Fibroblast of pulmonary artery (primary cell): ENCODE results near the gene SH3TC1.

ENCODE experiments used
- DNase-seq: peaks from one replicate; pipeline ENCODE4 v3.0.0-alpha.2; 2010; ENCODE audit warnings: low read depth
- H3K4me3 ChIP-seq: replicated peaks from 2 replicates; pipeline ENCODE4 v1.5.1; 2011; ENCODE audit warnings: low read depth, mild to moderate bottlenecking, control low read depth, low read length, moderate library complexity
- TF ChIP-seq, protein P1 (sequence below): IDR thresholded peaks from 2 replicates; pipeline ENCODE4 v1.5.1; 2011; ENCODE audit warnings: mild to moderate bottlenecking, control low read depth, low read length, inconsistent platforms; ENCODE audit errors: missing control alignments

Gene SH3TC1

DNA sequence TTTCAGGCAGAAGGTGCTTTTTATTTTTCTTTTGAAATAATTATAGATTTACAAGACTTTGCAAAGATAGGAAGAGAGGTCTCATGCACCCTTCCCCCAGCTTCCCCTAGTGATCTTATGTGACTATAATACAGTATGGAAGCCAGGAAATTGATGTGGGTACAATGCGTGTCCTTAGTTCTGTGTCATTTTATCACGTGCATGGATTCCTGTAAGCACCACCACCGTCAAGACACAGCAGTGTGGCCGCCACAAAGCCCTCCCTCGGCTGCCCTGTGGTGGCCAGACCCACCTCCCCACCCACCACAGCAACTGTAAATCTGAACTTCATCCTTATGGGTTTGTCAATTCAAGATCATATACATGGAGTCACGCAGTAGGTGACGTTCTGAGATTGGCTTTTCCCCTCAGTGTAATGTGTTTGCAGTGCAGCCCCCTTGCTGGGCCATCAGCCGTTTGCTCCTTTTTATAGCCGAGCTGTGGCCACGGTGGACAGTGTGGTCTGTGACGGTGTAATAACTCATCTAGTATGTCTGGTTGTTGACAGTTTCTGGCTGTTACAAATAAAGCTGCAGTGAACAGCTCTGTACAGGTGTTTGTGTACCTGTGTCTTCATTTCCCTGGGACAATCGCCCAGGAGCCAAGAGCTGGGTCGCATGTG, 59.6 kb downstream of the SH3TC1 start:
- TF ChIP-seq, protein P1, sequence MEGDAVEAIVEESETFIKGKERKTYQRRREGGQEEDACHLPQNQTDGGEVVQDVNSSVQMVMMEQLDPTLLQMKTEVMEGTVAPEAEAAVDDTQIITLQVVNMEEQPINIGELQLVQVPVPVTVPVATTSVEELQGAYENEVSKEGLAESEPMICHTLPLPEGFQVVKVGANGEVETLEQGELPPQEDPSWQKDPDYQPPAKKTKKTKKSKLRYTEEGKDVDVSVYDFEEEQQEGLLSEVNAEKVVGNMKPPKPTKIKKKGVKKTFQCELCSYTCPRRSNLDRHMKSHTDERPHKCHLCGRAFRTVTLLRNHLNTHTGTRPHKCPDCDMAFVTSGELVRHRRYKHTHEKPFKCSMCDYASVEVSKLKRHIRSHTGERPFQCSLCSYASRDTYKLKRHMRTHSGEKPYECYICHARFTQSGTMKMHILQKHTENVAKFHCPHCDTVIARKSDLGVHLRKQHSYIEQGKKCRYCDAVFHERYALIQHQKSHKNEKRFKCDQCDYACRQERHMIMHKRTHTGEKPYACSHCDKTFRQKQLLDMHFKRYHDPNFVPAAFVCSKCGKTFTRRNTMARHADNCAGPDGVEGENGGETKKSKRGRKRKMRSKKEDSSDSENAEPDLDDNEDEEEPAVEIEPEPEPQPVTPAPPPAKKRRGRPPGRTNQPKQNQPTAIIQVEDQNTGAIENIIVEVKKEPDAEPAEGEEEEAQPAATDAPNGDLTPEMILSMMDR, result no peak
- no peak overlapping the region for H3K4me3 ChIP-seq
- no peak for DNase-seq

DNA sequence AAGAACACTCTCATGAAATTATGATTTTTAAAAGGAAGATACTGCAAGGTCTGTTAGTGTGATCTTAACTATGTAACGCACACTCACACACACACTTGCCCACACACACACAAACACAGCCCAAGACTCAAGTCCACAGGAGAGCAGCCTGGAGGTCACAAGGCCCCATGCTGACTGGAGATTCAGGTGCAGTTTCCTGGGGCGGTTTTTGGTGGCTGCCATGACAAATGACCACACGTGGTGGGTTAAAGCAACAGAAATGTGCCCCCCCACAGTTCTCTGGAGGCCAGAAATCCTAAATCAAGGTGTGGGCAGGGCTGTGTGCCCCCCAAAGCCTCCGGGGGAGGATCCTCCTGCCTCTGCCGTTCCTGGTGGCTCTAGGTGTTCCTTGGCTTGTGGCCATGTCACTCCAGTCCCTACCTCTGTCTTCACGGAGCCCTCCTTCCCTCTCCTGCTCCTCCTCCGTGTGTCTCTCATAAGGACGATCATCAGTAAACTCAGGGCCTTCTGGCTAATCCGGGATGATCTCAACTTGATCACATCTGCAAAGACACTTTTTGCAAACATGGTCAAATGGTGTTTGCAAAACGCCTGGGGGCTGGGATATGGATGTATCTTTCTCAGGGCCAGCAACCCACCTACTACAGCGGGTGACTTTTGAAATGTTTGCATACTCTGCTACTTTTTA, 60.8 kb downstream of the SH3TC1 start:
- TF ChIP-seq, protein P1, result no peak
- H3K4me3 ChIP-seq, result no peak overlapping the region
- DNase-seq, result no peak

DNA sequence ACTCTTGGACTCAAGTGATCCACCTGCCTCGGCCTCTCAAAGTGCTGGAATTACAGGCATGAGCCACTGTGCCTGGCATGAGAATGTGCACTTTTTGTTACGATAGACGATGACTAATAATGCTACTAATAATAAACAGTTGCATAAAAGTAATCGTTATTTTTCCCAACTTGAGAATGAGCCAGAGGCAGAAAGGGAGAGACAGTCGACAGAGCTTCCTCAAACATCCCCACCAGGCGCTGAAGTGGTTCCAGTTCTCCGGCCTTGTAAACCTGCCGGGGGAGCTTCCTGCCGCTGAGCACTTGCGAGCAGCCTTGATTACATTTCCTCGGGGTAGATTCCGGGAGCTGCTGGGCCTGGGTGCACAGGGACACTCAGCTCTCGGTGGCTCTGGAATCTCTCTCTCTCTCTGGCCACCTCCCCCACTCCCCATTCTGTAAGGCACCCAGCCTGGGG, 61.6 kb downstream of the SH3TC1 start:
- H3K4me3 ChIP-seq, result no peak overlapping the region
- peak; percentile 70 for DNase-seq
- TF ChIP-seq, protein P1, result peak; percentile 0

DNA sequence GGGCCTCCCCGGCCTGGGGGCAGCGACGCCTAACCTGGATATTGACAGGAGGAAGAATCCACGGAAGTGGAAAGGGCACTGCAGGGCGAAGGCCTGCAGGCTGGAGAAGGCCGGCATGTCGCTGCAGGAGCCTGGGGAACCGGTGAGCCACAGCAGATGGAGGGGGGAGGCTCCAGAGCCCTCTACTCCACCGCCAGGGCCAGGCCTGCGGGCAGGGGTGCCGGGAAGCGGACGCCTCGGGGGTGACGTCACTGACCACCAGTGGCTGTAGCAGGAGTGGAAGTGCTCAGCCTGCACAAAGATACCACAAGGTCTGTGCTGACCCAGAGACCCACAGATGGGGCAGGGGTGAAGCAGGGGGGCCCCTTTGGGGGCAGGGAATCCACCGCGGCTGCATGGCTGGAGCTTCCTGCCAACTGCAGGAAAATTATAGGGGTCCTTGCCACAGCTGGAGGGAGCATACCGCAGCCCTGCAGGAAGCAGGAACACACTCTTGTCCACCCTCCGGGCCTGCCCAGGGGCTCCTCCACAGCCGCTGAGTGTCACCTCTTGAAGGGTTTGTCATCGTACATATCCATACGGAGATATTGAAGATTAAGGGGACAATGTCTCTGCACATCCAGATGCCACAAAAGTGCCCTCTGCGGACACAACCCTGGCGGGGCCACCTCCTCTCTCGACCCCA, 62.9 kb downstream of the SH3TC1 start:
- H3K4me3 ChIP-seq, result no peak overlapping the region
- TF ChIP-seq, protein P1, result no peak
- no peak for DNase-seq

DNA sequence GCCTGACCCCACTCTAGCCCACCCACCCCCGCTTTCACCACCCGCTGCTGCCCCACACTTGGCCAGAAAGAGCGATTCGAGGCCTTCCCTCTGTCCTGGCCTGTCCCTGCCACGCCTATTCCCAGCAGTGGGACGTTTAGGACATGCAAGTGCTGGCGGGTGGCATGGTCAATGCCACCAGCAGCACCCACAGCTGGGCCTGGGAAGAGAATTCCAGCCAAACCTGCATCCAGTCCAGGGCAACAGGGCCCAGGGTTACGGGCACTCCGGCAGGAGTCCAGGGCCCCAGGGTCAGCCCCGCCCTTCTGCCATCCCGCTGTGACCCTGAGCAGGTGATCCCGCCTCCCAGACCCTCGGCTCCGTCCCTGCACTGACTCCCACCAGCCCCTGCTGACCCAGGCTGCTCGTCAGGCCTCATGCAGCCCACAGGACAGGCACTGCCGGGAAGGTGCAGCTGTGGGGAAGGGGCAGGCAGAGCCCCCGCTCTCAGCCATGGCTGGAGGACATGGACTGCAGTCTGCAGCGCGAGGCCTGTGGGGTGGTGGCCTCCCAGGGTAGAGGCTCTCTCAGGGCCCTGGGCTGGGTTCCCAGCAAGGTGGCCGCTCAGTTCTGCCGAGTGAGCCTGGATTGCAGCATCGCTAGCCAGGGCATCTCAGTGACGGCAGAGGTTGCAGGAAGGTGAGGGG, 63.7 kb downstream of the SH3TC1 start:
- TF ChIP-seq, protein P1, result no peak
- no peak overlapping the region for H3K4me3 ChIP-seq
- DNase-seq, result no peak

DNA sequence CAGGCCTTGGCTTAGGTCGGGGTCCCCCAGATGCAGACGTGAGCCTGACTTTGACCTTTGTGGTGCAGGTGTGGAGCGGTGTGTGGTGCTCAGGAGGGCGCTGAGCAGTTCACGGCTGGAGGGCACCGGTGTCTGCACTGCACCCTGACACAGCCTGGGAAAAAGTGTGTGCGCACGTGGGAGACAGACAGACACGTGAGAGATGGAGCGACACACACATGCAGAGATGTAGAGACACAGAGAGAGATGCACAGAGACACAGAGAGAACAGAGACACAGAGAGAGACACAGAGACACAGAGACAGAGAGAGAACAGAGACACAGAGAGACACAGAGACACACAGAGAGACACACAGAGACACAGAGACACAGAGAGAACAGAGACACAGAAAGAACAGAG, 64.3 kb downstream of the SH3TC1 start:
- TF ChIP-seq, protein P1, result no peak
- no peak overlapping the region for H3K4me3 ChIP-seq
- DNase-seq, result no peak
